ENCODE data around the gene EML6.

GRCh38 chr2:54960164-54960563, 236.7 kb downstream of the EML6 start:
- TF ChIP-seq, protein P1, sequence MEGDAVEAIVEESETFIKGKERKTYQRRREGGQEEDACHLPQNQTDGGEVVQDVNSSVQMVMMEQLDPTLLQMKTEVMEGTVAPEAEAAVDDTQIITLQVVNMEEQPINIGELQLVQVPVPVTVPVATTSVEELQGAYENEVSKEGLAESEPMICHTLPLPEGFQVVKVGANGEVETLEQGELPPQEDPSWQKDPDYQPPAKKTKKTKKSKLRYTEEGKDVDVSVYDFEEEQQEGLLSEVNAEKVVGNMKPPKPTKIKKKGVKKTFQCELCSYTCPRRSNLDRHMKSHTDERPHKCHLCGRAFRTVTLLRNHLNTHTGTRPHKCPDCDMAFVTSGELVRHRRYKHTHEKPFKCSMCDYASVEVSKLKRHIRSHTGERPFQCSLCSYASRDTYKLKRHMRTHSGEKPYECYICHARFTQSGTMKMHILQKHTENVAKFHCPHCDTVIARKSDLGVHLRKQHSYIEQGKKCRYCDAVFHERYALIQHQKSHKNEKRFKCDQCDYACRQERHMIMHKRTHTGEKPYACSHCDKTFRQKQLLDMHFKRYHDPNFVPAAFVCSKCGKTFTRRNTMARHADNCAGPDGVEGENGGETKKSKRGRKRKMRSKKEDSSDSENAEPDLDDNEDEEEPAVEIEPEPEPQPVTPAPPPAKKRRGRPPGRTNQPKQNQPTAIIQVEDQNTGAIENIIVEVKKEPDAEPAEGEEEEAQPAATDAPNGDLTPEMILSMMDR (conservative IDR thresholded peaks at IDR 0.05 in 1 of 2, IDR thresholded peaks at IDR 0.05 in 1 of 2; ENCODE audit: extremely low read depth in 1 of 2, insufficient read depth in 1 of 2, low read depth in 1 of 2, low read length in 2 of 2), result no peak
- no peak for TF ChIP-seq EZH2 (IDR thresholded peaks at IDR 0.05; ENCODE audit: borderline replicate concordance, low read length)
